GM08714 (cell line): ENCODE results near the gene C22orf31.
"Not testable (repeated sequence)": the region's sequence is repeated elsewhere in the genome, so short reads cannot be mapped to it uniquely, and the experiment has no call there.

Source experiments
- H3K4me3 ChIP-seq: fragments of 200-500 bp; sonication (Bioruptor generic); 2 replicates; pipeline ENCODE4 v1.5.1; 2014; ENCODE audit warnings: mild to moderate bottlenecking, low read length, inconsistent platforms
- ZNF274 ChIP-seq: IDR thresholded peaks from 2 replicates; pipeline ENCODE4 v1.6.1; 2012; ENCODE audit warnings: mild to moderate bottlenecking, low read depth, low read length

Gene C22orf31

DNA sequence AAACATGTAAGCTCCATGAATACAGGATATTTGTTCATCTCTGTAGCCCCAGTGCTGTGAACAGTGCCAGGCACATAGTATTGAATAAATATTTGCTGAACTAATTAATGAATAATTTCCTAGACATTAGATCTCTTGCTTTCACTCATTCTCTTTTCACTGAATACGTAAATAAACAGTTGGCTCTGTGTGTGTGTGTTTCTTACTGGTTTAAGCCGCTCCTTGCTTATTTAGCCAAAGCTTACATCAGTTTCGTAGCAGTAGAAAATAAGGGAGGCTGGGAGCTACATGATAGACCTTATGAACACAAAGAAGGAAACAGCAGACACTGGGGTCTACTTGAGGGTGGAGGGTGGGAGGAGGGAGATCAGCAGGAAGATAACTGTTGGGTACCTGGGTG lies 28.4 kb upstream of the C22orf31 start:
- H3K4me3 ChIP-seq, result no peak overlapping the region
- TF ChIP-seq ZNF274, result no peak

- H3K4me3 ChIP-seq, result no peak overlapping the region
- no peak for TF ChIP-seq ZNF274
These were observed 27.9 kb upstream of the C22orf31 start for GRCh38 chr22:29089507-29089906.

DNA sequence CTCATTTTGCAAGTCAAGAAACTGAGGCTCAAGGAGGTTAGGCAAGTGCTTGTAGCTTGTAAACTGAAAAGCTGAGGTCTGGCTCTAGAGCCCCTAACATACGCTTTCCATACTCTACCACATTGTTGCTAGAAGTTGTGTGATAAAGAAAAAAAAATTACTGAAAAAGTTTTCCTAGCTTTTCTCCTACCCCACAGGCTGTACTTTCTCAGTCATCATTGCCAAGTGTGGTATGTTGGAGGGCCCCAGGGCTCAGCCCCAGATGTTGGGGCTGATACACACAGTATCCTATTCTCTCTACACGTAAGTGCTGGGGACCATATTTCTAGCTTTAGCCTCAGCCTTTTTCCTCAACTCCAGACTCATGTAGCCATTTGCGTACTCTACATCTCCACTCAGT lies 27.2 kb upstream of the C22orf31 start:
- TF ChIP-seq ZNF274, result no peak
- H3K4me3 ChIP-seq, result no peak overlapping the region

DNA sequence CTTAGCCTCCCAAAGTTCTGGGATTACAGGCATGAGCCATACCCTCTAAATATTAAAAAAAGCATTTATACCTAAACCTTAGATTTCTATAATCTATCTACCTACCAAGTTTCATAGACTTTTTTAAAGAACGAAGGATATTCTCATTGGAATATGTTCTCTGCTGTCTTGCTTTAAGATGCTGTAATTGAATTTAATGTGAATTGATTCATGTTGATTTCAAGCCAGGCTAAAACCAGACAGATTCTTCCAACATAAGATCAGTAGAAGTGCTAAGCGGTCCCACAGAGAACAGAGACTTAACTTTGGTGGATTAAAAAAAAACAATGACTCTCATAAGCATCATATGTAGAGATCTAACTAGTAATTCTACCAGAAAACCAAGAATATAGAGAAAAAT lies 25.4 kb upstream of the C22orf31 start:
- H3K4me3 ChIP-seq, result no peak overlapping the region
- TF ChIP-seq ZNF274, result no peak

DNA sequence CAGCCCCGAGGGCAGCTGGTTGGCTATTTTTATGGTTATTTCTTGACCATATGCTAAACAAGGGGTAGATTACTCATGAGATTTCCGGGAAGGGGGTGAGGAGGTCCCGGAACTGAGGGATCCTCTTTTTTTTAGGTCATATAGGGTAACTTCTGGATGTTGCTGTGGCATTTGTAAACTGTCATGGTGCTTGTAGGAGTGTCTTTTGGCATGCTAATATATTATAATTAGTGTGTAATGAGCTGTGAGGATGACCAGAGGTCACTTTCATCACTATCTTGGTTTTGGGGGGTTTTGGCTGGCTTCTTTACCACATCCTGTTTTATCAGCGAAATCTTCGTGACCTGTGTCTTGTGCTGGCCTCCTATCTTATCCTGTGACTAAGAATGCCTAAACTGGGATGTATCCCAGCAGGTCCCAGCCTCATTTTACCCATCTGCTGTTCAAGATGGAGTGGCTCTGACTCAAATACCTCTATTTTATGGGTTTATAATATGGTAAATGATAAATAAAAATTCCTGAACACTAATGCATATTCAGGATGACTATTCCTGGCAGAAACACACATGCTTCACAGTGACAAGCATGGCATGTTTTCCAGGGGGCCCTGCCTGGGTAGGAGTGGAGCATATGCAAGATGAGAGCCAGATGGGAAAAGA lies 22.4 kb upstream of the C22orf31 start:
- TF ChIP-seq ZNF274, result no peak
- no peak overlapping the region for H3K4me3 ChIP-seq

GRCh38 chr22:29083576-29083932 lies 21.9 kb upstream of the C22orf31 start:
- H3K4me3 ChIP-seq, result not testable (repeated sequence)

DNA sequence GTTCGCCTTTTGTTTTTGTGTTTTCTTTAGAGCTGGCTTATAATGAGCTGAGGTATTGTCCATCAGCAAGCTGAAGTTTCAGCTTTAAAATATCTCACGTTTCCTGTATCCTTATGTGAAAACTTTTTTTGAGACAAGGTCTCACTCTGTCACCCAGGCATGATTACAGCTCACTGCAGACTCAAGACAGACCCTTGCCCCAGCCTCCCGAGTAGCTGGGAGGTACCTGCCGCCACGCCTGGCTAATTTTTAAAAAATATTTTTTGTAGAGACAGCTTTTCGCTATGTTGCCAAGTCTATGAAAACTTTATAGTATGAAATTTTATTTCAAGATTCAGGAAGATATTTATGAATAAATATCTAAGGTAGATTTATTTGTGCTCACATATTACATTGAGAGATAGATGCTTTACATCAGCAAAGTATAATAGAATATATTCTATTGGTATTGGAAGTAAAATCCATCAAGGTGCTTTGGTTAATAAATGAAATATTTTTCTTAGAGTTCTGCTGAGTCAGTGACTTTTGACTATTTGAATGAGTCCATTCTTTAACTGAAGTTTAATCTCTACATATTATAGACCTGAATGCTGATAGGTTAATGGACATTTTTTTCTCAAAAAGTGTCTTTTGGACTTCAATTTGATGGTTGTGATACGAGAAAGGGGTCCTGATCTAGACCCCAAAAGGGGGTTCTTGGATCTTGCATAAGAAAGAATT lies 21.4 kb upstream of the C22orf31 start:
- no peak overlapping the region for H3K4me3 ChIP-seq
- no peak for TF ChIP-seq ZNF274

- TF ChIP-seq ZNF274, result no peak
- H3K4me3 ChIP-seq, result no peak overlapping the region
These were observed 20.0 kb upstream of the C22orf31 start for GRCh38 chr22:29081517-29082236.

- TF ChIP-seq ZNF274, result no peak
- H3K4me3 ChIP-seq, result no peak overlapping the region
These were observed 18.7 kb upstream of the C22orf31 start for GRCh38 chr22:29080106-29080975.

DNA sequence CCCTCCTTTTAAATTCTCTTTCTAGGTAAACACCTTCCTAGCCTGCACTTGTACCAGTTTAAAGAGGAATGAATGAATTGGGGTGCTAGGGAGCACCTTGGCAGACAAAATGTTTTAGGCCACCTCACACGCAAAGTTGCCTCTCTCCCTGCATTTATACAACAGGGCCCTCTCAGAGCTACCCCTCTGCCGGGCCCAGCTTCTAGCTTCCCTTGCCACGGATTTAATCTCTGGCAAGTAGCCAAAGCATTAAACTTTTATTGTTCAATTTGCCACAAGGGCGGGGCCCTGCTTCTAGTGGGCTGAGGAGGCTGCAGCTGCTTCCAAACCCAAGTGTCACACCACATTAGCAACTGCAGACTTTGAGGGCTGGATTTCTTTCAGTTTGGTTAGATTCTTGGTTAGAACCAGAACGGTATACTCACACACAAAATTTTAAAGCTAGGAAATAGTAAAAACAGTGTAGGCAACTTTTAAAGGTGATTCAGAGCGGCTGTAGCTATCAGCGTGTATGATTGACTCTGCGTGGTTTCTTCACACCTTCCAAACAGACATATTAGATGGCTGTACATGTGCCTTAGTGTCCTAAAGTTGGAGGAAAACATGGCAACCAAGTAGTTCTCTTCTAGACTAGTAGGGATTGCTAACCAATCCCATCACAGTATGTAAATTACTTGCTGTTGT lies 17.7 kb upstream of the C22orf31 start:
- TF ChIP-seq ZNF274, result no peak
- no peak overlapping the region for H3K4me3 ChIP-seq

GRCh38 chr22:29078869-29079207 lies 17.2 kb upstream of the C22orf31 start:
- no peak for TF ChIP-seq ZNF274
- H3K4me3 ChIP-seq, result no peak overlapping the region

GRCh38 chr22:29078036-29078868 lies 16.6 kb upstream of the C22orf31 start:
- TF ChIP-seq ZNF274, result no peak
- H3K4me3 ChIP-seq, result no peak overlapping the region

GRCh38 chr22:29074276-29074772 lies 12.7 kb upstream of the C22orf31 start:
- TF ChIP-seq ZNF274, result no peak
- H3K4me3 ChIP-seq, result no peak overlapping the region
